Measurements from ENCODE around the gene NTM. TPM values are rescaled to one million over a fixed set of nuclear protein-coding genes. Genes with fewer than 3 reads are reported as not detected.

Gene NTM
- total RNA-seq, 1 experiment from 2014 or later = 9.9 TPM

DNA sequence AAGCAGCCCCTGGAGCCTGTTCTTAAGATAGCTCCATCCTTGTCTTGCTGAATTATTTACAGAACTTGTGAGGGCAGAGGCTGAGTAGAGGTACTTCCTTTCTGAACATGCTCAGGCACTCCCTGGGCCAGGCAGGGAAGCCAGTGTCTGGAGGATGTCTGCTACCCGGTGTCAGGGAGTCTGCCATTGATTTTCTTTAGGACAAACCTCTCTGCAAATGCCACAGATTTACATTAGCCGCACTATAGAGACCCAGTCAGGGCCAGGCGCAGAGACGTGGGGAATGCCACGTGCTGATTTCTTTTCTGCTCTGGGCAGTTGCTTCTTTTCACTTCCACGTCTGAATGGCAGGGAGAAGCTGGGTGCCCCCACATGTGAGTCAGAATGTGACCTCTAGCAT is 585.5 kb downstream of the NTM start:
- Histone ChIP-seq H2BK12ac (ENCODE audit: insufficient read length, low read depth, low read length) (no peak overlapping the region), H3K18ac (ENCODE audit: insufficient read length, low read depth, low read length) (no peak overlapping the region), H3K27ac (ENCODE audit: insufficient read length, low read depth, low read length) (no peak overlapping the region), H3K14ac (ENCODE audit: insufficient read depth, low read length) (no peak overlapping the region), H4K8ac (replicated peaks; ENCODE audit: insufficient read length, low read depth, low read length) (no peak overlapping the region), H4K20me1 (ENCODE audit: control insufficient read depth, insufficient read depth, insufficient read length) (no peaks in the 10 kb centered on the region), H2BK120ac (ENCODE audit: low read depth, low read length, poor library complexity, severe bottlenecking) (no peak overlapping the region), H3K23me2 (ENCODE audit: insufficient read length, low read depth, low read length, poor library complexity, severe bottlenecking) (no peaks in the 10 kb centered on the region), H4K5ac (ENCODE audit: insufficient read length, low read depth, low read length) (no peak overlapping the region), H3T11ph (ENCODE audit: low read length) (no peak overlapping the region), H3K79me1 (ENCODE audit: insufficient read depth, low read depth, low read length, poor library complexity, severe bottlenecking) (no peaks in the 10 kb centered on the region), H3K23ac (ENCODE audit: insufficient read length, low read depth, low read length) (no peak overlapping the region), H3K56ac (ENCODE audit: insufficient read length, low read depth, low read length) (no peak overlapping the region), H2BK15ac (ENCODE audit: low read depth, low read length) (no peak overlapping the region), H3K27me3 (ENCODE audit: insufficient read depth, low read length) (no peaks in the 10 kb centered on the region), H4K91ac (ENCODE audit: insufficient read length, low read depth, low read length) (no peak overlapping the region), H3K79me2 (ENCODE audit: insufficient read depth, low read length) (no peaks in the 10 kb centered on the region), H3K9me3 (ENCODE audit: control insufficient read depth, low read depth, low read length) (no peaks in the 10 kb centered on the region), H3K4me2 (ENCODE audit: insufficient read depth, insufficient read length, low read length) (no peak overlapping the region), H2AFZ (ENCODE audit: low read length) (no peak overlapping the region), H2BK5ac (ENCODE audit: insufficient read length, low read length) (no peak overlapping the region), H3K4me1 (ENCODE audit: insufficient read depth, low read length) (no peaks in the 10 kb centered on the region; the same call in 1 of the 2 replicates), H3K4ac (ENCODE audit: low read depth, low read length) (no peak overlapping the region), H3K9ac (ENCODE audit: extremely low read depth, insufficient read length, low read length) (no peak overlapping the region), H2AK5ac (ENCODE audit: insufficient read length, low read length) (no peak overlapping the region), H2BK20ac (ENCODE audit: low read depth, low read length, poor library complexity, severe bottlenecking) (no peak overlapping the region)
- TF ChIP-seq, protein P1, sequence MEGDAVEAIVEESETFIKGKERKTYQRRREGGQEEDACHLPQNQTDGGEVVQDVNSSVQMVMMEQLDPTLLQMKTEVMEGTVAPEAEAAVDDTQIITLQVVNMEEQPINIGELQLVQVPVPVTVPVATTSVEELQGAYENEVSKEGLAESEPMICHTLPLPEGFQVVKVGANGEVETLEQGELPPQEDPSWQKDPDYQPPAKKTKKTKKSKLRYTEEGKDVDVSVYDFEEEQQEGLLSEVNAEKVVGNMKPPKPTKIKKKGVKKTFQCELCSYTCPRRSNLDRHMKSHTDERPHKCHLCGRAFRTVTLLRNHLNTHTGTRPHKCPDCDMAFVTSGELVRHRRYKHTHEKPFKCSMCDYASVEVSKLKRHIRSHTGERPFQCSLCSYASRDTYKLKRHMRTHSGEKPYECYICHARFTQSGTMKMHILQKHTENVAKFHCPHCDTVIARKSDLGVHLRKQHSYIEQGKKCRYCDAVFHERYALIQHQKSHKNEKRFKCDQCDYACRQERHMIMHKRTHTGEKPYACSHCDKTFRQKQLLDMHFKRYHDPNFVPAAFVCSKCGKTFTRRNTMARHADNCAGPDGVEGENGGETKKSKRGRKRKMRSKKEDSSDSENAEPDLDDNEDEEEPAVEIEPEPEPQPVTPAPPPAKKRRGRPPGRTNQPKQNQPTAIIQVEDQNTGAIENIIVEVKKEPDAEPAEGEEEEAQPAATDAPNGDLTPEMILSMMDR (conservative IDR thresholded peaks at IDR 0.05) = no peak
- H3K27ac Mint-ChIP-seq = no peak overlapping the region
- no CpG with 5 or more reads among the region's 6 CpGs for WGBS (ENCODE audit: extremely low coverage, insufficient read length, low lambda C conversion rate)
- H3K9me3 Mint-ChIP-seq = no peaks in the 10 kb centered on the region; a peak in 1 of 5 replicates
- H3K27me3 Mint-ChIP-seq (ENCODE audit: low read depth) = no peaks in the 10 kb centered on the region
- no peak for DNase-seq
- H3K4me1 Mint-ChIP-seq = peaks cover 24 to 25% of the 10 kb centered on the region in 2 experiments
- peaks cover 0 to 8% (median 7%) of the 10 kb centered on the region in 3 experiments; a peak in 4 of 7 replicates for H3K36me3 Mint-ChIP-seq (ENCODE audit: insufficient read depth in 1 of 3, low read depth in 3 of 3)
- H3K4me3 Mint-ChIP-seq = no peak overlapping the region
